ENCODE data around the gene IGFN1.
"Not testable (repeated sequence)": the region's sequence is repeated elsewhere in the genome, so short reads cannot be mapped to it uniquely, and the experiment has no call there.

DNA sequence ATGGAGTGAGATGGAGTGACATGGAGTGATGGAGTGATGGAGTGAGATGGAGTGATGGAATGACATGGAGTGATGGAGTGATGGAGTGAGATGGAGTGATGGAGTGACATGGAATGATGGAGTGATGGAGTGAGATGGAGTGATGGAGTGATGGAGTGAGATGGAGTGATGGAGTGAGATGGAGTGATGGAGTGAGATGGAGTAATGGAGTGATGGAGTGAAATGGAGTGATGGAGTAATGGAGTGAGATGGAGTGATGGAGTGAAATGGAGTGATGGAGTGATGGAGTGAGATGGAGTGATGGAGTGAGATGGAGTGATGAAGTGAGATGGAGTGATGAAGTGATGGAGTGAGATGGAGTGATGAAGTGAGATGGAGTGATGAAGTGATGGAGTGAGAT lies 67.5 kb downstream of the IGFN1 start:
- TF ChIP-seq, protein P1, sequence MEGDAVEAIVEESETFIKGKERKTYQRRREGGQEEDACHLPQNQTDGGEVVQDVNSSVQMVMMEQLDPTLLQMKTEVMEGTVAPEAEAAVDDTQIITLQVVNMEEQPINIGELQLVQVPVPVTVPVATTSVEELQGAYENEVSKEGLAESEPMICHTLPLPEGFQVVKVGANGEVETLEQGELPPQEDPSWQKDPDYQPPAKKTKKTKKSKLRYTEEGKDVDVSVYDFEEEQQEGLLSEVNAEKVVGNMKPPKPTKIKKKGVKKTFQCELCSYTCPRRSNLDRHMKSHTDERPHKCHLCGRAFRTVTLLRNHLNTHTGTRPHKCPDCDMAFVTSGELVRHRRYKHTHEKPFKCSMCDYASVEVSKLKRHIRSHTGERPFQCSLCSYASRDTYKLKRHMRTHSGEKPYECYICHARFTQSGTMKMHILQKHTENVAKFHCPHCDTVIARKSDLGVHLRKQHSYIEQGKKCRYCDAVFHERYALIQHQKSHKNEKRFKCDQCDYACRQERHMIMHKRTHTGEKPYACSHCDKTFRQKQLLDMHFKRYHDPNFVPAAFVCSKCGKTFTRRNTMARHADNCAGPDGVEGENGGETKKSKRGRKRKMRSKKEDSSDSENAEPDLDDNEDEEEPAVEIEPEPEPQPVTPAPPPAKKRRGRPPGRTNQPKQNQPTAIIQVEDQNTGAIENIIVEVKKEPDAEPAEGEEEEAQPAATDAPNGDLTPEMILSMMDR (IDR thresholded peaks at IDR 0.05), result not testable (repeated sequence)
- not testable (repeated sequence) for TF ChIP-seq ZFX (IDR thresholded peaks at IDR 0.05; ENCODE audit: borderline replicate concordance)

Data from 22Rv1 (cell line).